A549 (cell line): Measurements from ENCODE around the gene TREH. TPM values are rescaled to one million over a fixed set of nuclear protein-coding genes. Genes with fewer than 3 reads are reported as not detected.
"Not testable (repeated sequence)": the region's sequence is repeated elsewhere in the genome, so short reads cannot be mapped to it uniquely, and the experiment has no call there.

Experiments used
- ATAC-seq, 2 experiments: fragments of 200-7000 bp in 1 of 2; fragments of >200 bp in 1 of 2; cut with Nextera tagmentation in 1 of 2; cut with Tn5 transposase in 1 of 2; 3 replicates each; pipeline versions ENCODE4 v1.8.0 to v1.9.1; 2018 to 2020; ENCODE audit warnings: mild to moderate bottlenecking in 1 of 2, moderate library complexity in 1 of 2
- CTCF ChIA-PET: fragments of 300-600 bp; sonication (Branson Sonifier 250); formaldehyde crosslinking; extraction: SDS; loops from one replicate; lab custom pipeline; 2021; ENCODE audit warnings: antibody characterized with exemption, inconsistent platforms; lab: Yijun Ruan, JAX
- POLR2A ChIA-PET: fragments of 350-600 bp; formaldehyde crosslinking; extraction: SDS; loops from one replicate; lab custom pipeline; 2021; ENCODE audit warnings: antibody characterized with exemption, inconsistent platforms; lab: Yijun Ruan, JAX
- DNase-seq, 2 experiments: peaks; one replicate each; pipeline versions ENCODE4 v3.0.0 to v3.0.0-alpha.2; 2011 to 2016; ENCODE audit warnings: low read depth in 1 of 2, low spot score in 1 of 2
- FAIRE-seq: peaks from 2 replicates; lab custom pipeline; 2011; peaks lifted over from hg19 to GRCh38; lab: Jason Lieb, UNC
- H3K27ac ChIP-seq, 2 experiments: fragments of >200 bp; sonication (Bioruptor Twin); formaldehyde crosslinking; 3 replicates each; pipeline ENCODE4 v1.5.1; 2016 to 2017
- H3K4me1 ChIP-seq: fragments of >200 bp; sonication (Bioruptor Twin); formaldehyde crosslinking; 3 replicates; pipeline ENCODE4 v1.6.1; 2016
- H3K4me2 ChIP-seq: fragments of >200 bp; sonication (Bioruptor Twin); formaldehyde crosslinking; 3 replicates; pipeline ENCODE4 v1.6.1; 2016
- H3K4me3 ChIP-seq: fragments of >200 bp; sonication (Bioruptor Twin); formaldehyde crosslinking; 3 replicates; pipeline ENCODE4 v1.5.1; 2016
- H3K9me3 ChIP-seq: fragments of >200 bp; sonication (Bioruptor Twin); formaldehyde crosslinking; 3 replicates; pipeline ENCODE4 v1.6.1; 2016
- ATOH8 ChIP-seq: fragments of 250-450 bp; sonication (Bioruptor Pico); IDR thresholded peaks from 2 replicates; pipeline ENCODE4 v1.5.0; 2020; ENCODE audit warnings: low read depth, mild to moderate bottlenecking, moderate library complexity
- BCL3 ChIP-seq: fragments of >200 bp; sonication (Bioruptor Twin); formaldehyde crosslinking; IDR thresholded peaks from 3 replicates; pipeline ENCODE4 v1.6.1; 2016
- CEBPB ChIP-seq, 2 experiments: fragments of >200 bp in 1 of 2; sonication (Bioruptor Twin) in 1 of 2; formaldehyde crosslinking in 1 of 2; IDR thresholded peaks; 2 replicates each; pipeline ENCODE4 v1.6.1; 2012 to 2016
- ELK1 ChIP-seq: fragments of 150-350 bp; IDR thresholded peaks from 2 replicates; pipeline ENCODE4 v1.6.1; 2014; ENCODE audit warnings: low read depth, mild to moderate bottlenecking, low read length
- HDAC2 ChIP-seq: fragments of 200-600 bp; sonication (generic); IDR thresholded peaks from 2 replicates; pipeline ENCODE4 v1.6.1; 2016
- HES2 ChIP-seq: fragments of >200 bp; sonication (Bioruptor Twin); formaldehyde crosslinking; IDR thresholded peaks from 2 replicates; pipeline ENCODE4 v1.6.1; 2016
- HOXB13 ChIP-seq: fragments of 250-450 bp; sonication (Bioruptor Pico); IDR thresholded peaks from 2 replicates; pipeline ENCODE4 v1.5.0; 2020; ENCODE audit warnings: low read depth, mild to moderate bottlenecking, moderate library complexity
- MAZ ChIP-seq: fragments of 150-350 bp; IDR thresholded peaks from 2 replicates; pipeline ENCODE4 v1.6.1; 2014; ENCODE audit warnings: antibody characterized with exemption, low read depth, low read length, borderline replicate concordance
- MYC ChIP-seq: IDR thresholded peaks from 2 replicates; pipeline ENCODE4 v1.6.1; 2012; ENCODE audit warnings: mild to moderate bottlenecking, inconsistent platforms, low read length, improper control_type of control experiment, borderline replicate concordance
- NFE2L2 ChIP-seq: fragments of 150-350 bp; conservative IDR thresholded peaks from 2 replicates; pipeline ENCODE4 v1.6.1; 2014; ENCODE audit warnings: low read length
- PBX3 ChIP-seq: IDR thresholded peaks from 2 replicates; pipeline ENCODE4 v1.6.1; 2012
- POLR2A ChIP-seq: IDR thresholded peaks from 2 replicates; pipeline ENCODE4 v1.6.1; 2012; ENCODE audit warnings: mild to moderate bottlenecking, low read length
- RCOR1 ChIP-seq: fragments of 150-350 bp; IDR thresholded peaks from 2 replicates; pipeline ENCODE4 v1.6.1; 2014; ENCODE audit warnings: antibody characterized with exemption, low read length, low read depth
- REST ChIP-seq: fragments of 200-600 bp; sonication (generic); IDR thresholded peaks from 2 replicates; pipeline ENCODE4 v1.6.1; 2016; ENCODE audit warnings: antibody characterized with exemption, mild to moderate bottlenecking, moderate library complexity
- RFX5 ChIP-seq: fragments of 450-650 bp; IDR thresholded peaks from 2 replicates; pipeline ENCODE4 v1.7.1; 2014; ENCODE audit warnings: antibody characterized with exemption, mild to moderate bottlenecking, moderate library complexity
- RNF2 ChIP-seq: fragments of 200-600 bp; sonication (generic); IDR thresholded peaks from 2 replicates; pipeline ENCODE4 v1.6.1; 2016; ENCODE audit warnings: low read depth, mild to moderate bottlenecking, antibody characterized with exemption, moderate library complexity, borderline replicate concordance
- SREBF2 ChIP-seq: fragments of 450-650 bp; IDR thresholded peaks from 2 replicates; pipeline ENCODE4 v1.6.1; 2014; ENCODE audit warnings: mild to moderate bottlenecking, moderate library complexity
- TFCP2L1 ChIP-seq: fragments of 250-450 bp; sonication (Bioruptor Pico); IDR thresholded peaks from 2 replicates; pipeline ENCODE4 v1.5.0; 2021; ENCODE audit warnings: mild to moderate bottlenecking
- WGBS: methylation state at CpG from one replicate; pipeline ENCODE4 v1.1.6; 2017; ENCODE audit errors: missing lambda C conversion rate; 5-methylcytosine and 5-hydroxymethylcytosine counted together
- polyA plus RNA-seq, 4 experiments: library from polyadenylated mRNA; depleted of rRNA in 3 of 4; stranded (reverse); fragments of >200 nt; fragmentation: RNase III in 1 of 4; extraction: RNeasy Plus Mini Kit Qiagen cat#74134 plus additional on column Dnase treatment in 1 of 4; gene quantifications; 2 replicates in 3 of 4; 3 replicates in 1 of 4; pipeline ENCODE4 v1.2.3, GENCODE V29; 2011 to 2017

The TREH gene
- polyA plus RNA-seq, 2 of the 4 experiments (the other 2 are of a cell fraction), result 0.06 TPM; not detected in 1

GRCh38 chr11:118688339-118688738, 8.9 kb upstream of the TREH start:
- FAIRE-seq, ATAC-seq, H3K4me2 ChIP-seq, H3K9me3 ChIP-seq, DNase-seq, H3K4me3 ChIP-seq, H3K27ac ChIP-seq: not testable (repeated sequence)
- ChIA-PET CTCF (interaction anchor here (0.8 to 5.3 kb wide), 4 partner anchors 9 to 270 kb away, joined by 3 to 61 read pairs (median 10); partner anchors contain the start of genes BCL9L and UPK2), POLR2A (interaction anchor here (0.7 kb wide), 1 partner anchor 104 kb away, joined by 3 read pairs; no protein-coding TSS in a partner anchor)
- H3K4me1 ChIP-seq, result peaks cover 11% of the 10 kb centered on the region; the same call in 1 of the 3 replicates
- WGBS, result 72% methylated on average over 8 of the region's 10 CpGs

- ATAC-seq, result no peak
- Histone ChIP-seq H3K4me1 (peaks cover 11% of the 10 kb centered on the region; the same call in 1 of the 3 replicates), H3K9me3 (no peaks in the 10 kb centered on the region), H3K27ac (no peak overlapping the region), H3K4me3 (no peak overlapping the region), H3K4me2 (no peak overlapping the region)
- DNase-seq, result no peak
- WGBS, result 83% methylated on average over 1 of the region's 5 CpGs
- CTCF ChIA-PET, result interaction anchor here (0.6 to 1.1 kb wide), 3 partner anchors 9 to 640 kb away, joined by 3 read pairs; no protein-coding TSS in a partner anchor
- FAIRE-seq, result no peak
- TF ChIP-seq HOXB13 (CRISPR knock-in tag) (no peak), PBX3 (no peak), NFE2L2 (no peak)
- POLR2A ChIA-PET, result no interaction called here
Measured at GRCh38 chr11:118687906-118688305, 8.5 kb upstream of the TREH start.

GRCh38 chr11:118684187-118684586, 4.7 kb upstream of the TREH start:
- Histone ChIP-seq H3K4me2 (no peak overlapping the region), H3K9me3 (no peaks in the 10 kb centered on the region), H3K27ac (no peak overlapping the region), H3K4me1 (peaks cover 4% of the 10 kb centered on the region; the same call in 1 of the 3 replicates), H3K4me3 (no peak overlapping the region)
- CTCF ChIA-PET, result interaction anchor here (0.7 to 1.3 kb wide), 2 partner anchors 24 to 273 kb away, joined by 3 read pairs; no protein-coding TSS in a partner anchor
- TF ChIP-seq CEBPB (IDR thresholded peaks at IDR 0.05) (no peak), ATOH8 (CRISPR knock-in tag) (no peak), RCOR1 (no peak), NFE2L2 (no peak), SREBF2 (no peak), BCL3 (no peak)
- POLR2A ChIA-PET, result no interaction called here
- 86% methylated on average over 2 of the region's 2 CpGs for WGBS
- ATAC-seq (no peak), DNase-seq (no peak), FAIRE-seq (no peak)

GRCh38 chr11:118682939-118683338, 3.5 kb upstream of the TREH start:
- H3K9me3 ChIP-seq, H3K27ac ChIP-seq, DNase-seq, H3K4me1 ChIP-seq, H3K4me3 ChIP-seq, POLR2A ChIA-PET, ATAC-seq, H3K4me2 ChIP-seq, FAIRE-seq: not testable (repeated sequence)
- CTCF ChIA-PET, result interaction anchor here (0.6 to 0.7 kb wide), 2 partner anchors 38 to 319 kb away, joined by 3 read pairs; no protein-coding TSS in a partner anchor
- WGBS, result 52% methylated on average over 6 of the region's 6 CpGs

- no peak for ATAC-seq
- WGBS, result 90% methylated on average over 1 of the region's 1 CpG
- H3K4me2 ChIP-seq, result no peak overlapping the region
- H3K4me1 ChIP-seq, result peaks cover 3% of the 10 kb centered on the region; the same call in 1 of the 3 replicates
- no peak overlapping the region for H3K27ac ChIP-seq
- no peak overlapping the region for H3K4me3 ChIP-seq
- CTCF ChIA-PET, result interaction anchor here (0.7 kb wide), 1 partner anchor 37 kb away, joined by 3 read pairs; no protein-coding TSS in a partner anchor
- no peak for DNase-seq
- H3K9me3 ChIP-seq, result no peaks in the 10 kb centered on the region
- POLR2A ChIA-PET, result no interaction called here
- FAIRE-seq, result no peak
- TF ChIP-seq TFCP2L1 (CRISPR knock-in tag), result no peak
- TF ChIP-seq HDAC2, result no peak
- TF ChIP-seq POLR2A, result no peak
- TF ChIP-seq MYC, result no peak
- no peak for TF ChIP-seq HES2
- TF ChIP-seq RFX5, result no peak
- no peak for TF ChIP-seq RNF2
- no peak for TF ChIP-seq ELK1
- TF ChIP-seq REST, result no peak
- no peak for TF ChIP-seq MAZ
Measured at GRCh38 chr11:118682372-118682771, 2.9 kb upstream of the TREH start.
